ENCODE data around the gene PWP1.

DNA sequence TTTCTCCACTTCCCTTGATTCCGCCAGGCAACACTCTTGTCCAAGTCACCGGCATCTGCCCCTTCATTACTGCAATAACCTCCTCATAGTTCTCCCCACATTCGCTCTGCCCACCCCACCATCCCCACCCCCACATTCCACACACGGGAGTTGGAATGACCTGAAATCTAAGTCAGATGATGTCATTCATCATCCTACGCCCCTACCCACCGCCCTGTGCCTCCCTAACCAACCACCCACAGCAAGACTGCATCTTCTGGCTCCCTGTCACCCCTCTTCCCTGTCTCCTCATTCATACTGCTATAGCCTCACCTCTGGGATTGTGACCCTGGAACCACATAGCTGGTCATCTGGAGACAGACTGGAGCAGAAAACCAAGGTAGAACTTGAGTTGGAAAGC, 7.9 kb upstream of the PWP1 start:
- TF ChIP-seq, protein P1, sequence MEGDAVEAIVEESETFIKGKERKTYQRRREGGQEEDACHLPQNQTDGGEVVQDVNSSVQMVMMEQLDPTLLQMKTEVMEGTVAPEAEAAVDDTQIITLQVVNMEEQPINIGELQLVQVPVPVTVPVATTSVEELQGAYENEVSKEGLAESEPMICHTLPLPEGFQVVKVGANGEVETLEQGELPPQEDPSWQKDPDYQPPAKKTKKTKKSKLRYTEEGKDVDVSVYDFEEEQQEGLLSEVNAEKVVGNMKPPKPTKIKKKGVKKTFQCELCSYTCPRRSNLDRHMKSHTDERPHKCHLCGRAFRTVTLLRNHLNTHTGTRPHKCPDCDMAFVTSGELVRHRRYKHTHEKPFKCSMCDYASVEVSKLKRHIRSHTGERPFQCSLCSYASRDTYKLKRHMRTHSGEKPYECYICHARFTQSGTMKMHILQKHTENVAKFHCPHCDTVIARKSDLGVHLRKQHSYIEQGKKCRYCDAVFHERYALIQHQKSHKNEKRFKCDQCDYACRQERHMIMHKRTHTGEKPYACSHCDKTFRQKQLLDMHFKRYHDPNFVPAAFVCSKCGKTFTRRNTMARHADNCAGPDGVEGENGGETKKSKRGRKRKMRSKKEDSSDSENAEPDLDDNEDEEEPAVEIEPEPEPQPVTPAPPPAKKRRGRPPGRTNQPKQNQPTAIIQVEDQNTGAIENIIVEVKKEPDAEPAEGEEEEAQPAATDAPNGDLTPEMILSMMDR (IDR thresholded peaks at IDR 0.05), result no peak
- no peak for TF ChIP-seq EP300 (IDR thresholded peaks at IDR 0.05)
